Adrenal gland (tissue), 5 donors: ENCODE data around the gene SPATA12.

Source experiments
- CTCF ChIP-seq, 6 experiments: fragments of 450-650 bp in 4 of 6; fragments of 200-600 bp in 2 of 6; sonication (generic) in 1 of 6; IDR thresholded peaks; 1 replicate in 5 of 6; 2 replicates in 1 of 6; pipeline versions ENCODE4 v1.5.1 to v1.8.0; 2016 to 2021; ENCODE audit warnings: antibody characterized with exemption in 6 of 6, mild to moderate bottlenecking in 2 of 6, moderate library complexity in 1 of 6
- POLR2A ChIP-seq, 2 donors: fragments of 450-650 bp; IDR thresholded peaks; one replicate each; pipeline ENCODE4 v1.6.1; 2017; ENCODE audit warnings: antibody characterized with exemption in 2 of 2, mild to moderate bottlenecking in 2 of 2, moderate library complexity in 1 of 2
- donor health status: DM: no; HTN: no; CAD: no.

DNA sequence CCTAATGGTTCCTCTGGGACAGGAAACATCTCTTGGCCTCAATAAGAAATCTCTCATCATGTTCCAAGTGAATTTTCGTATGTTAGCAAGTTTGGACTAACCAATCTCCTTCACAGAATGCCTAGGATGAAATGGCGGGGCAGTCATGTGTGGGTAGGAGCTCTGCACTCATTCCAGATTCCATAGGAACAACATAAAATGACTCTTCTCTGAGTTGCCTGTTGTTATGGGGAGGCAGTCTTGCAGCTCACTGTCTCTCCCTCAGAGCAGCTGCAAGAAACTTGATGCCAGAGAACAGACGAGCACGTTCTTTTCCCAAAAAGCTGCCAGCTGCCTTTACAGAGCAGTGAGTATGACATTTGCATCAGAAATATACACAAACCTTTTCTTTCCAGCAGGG lies 34.1 kb downstream of the SPATA12 start:
- no peak for TF ChIP-seq CTCF (IDR thresholded peaks at IDR 0.05)
- TF ChIP-seq POLR2A (IDR thresholded peaks at IDR 0.05): no peak
